ENCODE measurements around the gene COL28A1. TPM values are rescaled to one million over a fixed set of nuclear protein-coding genes. Genes with fewer than 3 reads are reported as not detected.

COL28A1 gene
- total RNA-seq, 1 donor from 2014 or later, result 18.3 TPM

GRCh38 chr7:7418997-7419396 is 116.7 kb downstream of the COL28A1 start:
- Mint-ChIP-seq H3K4me3 (ENCODE audit: low read depth) (no peak overlapping the region), H3K36me3 (ENCODE audit: insufficient read depth) (no peaks in the 10 kb centered on the region), H3K27me3 (no peaks in the 10 kb centered on the region), H3K27ac (no peak overlapping the region), H3K9me3 (ENCODE audit: low read depth) (no peaks in the 10 kb centered on the region), H3K4me1 (ENCODE audit: low read depth) (peaks cover 15% of the 10 kb centered on the region)
- no peak for DNase-seq (ENCODE audit: low spot score, unreplicated experiment)
- TF ChIP-seq CTCF (IDR thresholded peaks at IDR 0.05; ENCODE audit: unreplicated experiment), result no peak

GRCh38 chr7:7417851-7418250 is 117.8 kb downstream of the COL28A1 start:
- no peak overlapping the region for H3K4me3 Mint-ChIP-seq (ENCODE audit: low read depth)

GRCh38 chr7:7417414-7417813 is 118.3 kb downstream of the COL28A1 start:
- peaks cover 15% of the 10 kb centered on the region for H3K4me1 Mint-ChIP-seq (ENCODE audit: low read depth)
- no peak overlapping the region for H3K27ac Mint-ChIP-seq

More at GRCh38 chr7:7417851-7418250, 117.8 kb downstream of the COL28A1 start:
- H3K9me3 Mint-ChIP-seq (ENCODE audit: low read depth), result no peaks in the 10 kb centered on the region
- H3K36me3 Mint-ChIP-seq (ENCODE audit: insufficient read depth), result no peaks in the 10 kb centered on the region
- H3K4me1 Mint-ChIP-seq (ENCODE audit: low read depth), result peaks cover 15% of the 10 kb centered on the region
- TF ChIP-seq CTCF (IDR thresholded peaks at IDR 0.05; ENCODE audit: unreplicated experiment), result no peak
- no peak overlapping the region for H3K27ac Mint-ChIP-seq
- DNase-seq (ENCODE audit: low spot score, unreplicated experiment), result no peak
- H3K27me3 Mint-ChIP-seq, result no peaks in the 10 kb centered on the region

GRCh38 chr7:7416031-7416858 is 119.4 kb downstream of the COL28A1 start:
- Mint-ChIP-seq H3K4me1 (ENCODE audit: low read depth) (peaks cover 16% of the 10 kb centered on the region), H3K36me3 (ENCODE audit: insufficient read depth) (peaks cover 2% of the 10 kb centered on the region), H3K27ac (no peak overlapping the region), H3K27me3 (peaks cover 3% of the 10 kb centered on the region), H3K9me3 (ENCODE audit: low read depth) (no peaks in the 10 kb centered on the region), H3K4me3 (ENCODE audit: low read depth) (no peak overlapping the region)
- no peak for DNase-seq (ENCODE audit: low spot score, unreplicated experiment)
- TF ChIP-seq CTCF (IDR thresholded peaks at IDR 0.05; ENCODE audit: unreplicated experiment), result no peak

More at GRCh38 chr7:7417414-7417813, 118.3 kb downstream of the COL28A1 start:
- H3K27me3 Mint-ChIP-seq, result no peaks in the 10 kb centered on the region
- H3K4me3 Mint-ChIP-seq (ENCODE audit: low read depth), result no peak overlapping the region
- TF ChIP-seq CTCF (IDR thresholded peaks at IDR 0.05; ENCODE audit: unreplicated experiment), result no peak
- no peak for DNase-seq (ENCODE audit: low spot score, unreplicated experiment)
- H3K36me3 Mint-ChIP-seq (ENCODE audit: insufficient read depth), result no peaks in the 10 kb centered on the region
- no peaks in the 10 kb centered on the region for H3K9me3 Mint-ChIP-seq (ENCODE audit: low read depth)

- no peak for TF ChIP-seq CTCF (IDR thresholded peaks at IDR 0.05; ENCODE audit: unreplicated experiment)
- Mint-ChIP-seq H3K4me3 (ENCODE audit: low read depth) (no peak overlapping the region), H3K4me1 (ENCODE audit: low read depth) (peaks cover 16% of the 10 kb centered on the region), H3K9me3 (ENCODE audit: low read depth) (no peaks in the 10 kb centered on the region), H3K27me3 (peaks cover 5% of the 10 kb centered on the region), H3K36me3 (ENCODE audit: insufficient read depth) (peaks cover 2% of the 10 kb centered on the region), H3K27ac (peak overlapping the region; percentile 60)
- DNase-seq (ENCODE audit: low spot score, unreplicated experiment), result no peak
Observed at GRCh38 chr7:7414791-7415603, 120.7 kb downstream of the COL28A1 start.
